SHP77 (cell line): Measurements from ENCODE around the gene TOX2.

ENCODE experiments used
- DNase-seq, 2 experiments: peaks; one replicate each; lab custom pipeline; 2025; lab: John Stamatoyannopoulos, UW

Gene TOX2

DNA sequence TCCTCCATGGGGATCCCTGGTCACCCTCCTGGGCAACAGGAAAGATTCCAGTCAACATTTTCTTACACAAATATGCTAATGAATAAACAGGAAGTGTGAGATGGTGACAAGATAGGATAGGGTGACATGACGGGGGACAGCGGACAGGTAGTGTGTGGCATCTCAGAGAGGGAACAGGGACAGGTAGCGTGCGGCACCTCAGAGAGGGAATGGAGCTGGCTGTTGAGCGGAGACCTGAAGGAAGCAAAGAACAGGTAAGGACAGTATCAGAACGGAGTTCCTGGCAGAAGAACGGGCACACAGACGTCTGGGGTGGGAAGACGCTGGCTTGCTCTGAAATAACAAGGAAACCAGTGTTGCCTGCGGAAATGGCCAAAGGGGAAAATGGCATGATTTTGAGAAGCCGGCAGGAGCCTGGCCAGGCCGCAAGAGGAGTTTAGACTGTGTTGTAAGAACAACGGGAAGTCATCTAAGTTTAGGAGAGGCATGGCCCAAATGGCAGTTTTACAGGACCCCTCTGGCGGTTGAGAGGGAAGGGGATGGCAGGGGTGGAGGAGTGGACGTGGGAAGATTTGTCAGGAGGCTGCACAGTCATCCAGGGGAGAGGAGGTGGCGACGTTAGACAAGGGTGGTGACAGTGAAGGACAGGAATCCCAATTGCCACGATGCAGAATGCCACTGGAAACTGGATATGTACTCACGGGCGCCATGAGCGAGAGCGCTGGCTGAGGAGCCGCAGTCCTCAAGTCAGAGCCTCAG is 160.7 kb downstream of the TOX2 start:
- DNase-seq, result no peak

GRCh38 chr20:44075950-44076232 is 161.2 kb downstream of the TOX2 start:
- DNase-seq, result no peak

GRCh38 chr20:44079291-44079690 is 164.6 kb downstream of the TOX2 start:
- DNase-seq, result no peak

GRCh38 chr20:44080064-44080463 is 165.4 kb downstream of the TOX2 start:
- DNase-seq, result no peak

DNA sequence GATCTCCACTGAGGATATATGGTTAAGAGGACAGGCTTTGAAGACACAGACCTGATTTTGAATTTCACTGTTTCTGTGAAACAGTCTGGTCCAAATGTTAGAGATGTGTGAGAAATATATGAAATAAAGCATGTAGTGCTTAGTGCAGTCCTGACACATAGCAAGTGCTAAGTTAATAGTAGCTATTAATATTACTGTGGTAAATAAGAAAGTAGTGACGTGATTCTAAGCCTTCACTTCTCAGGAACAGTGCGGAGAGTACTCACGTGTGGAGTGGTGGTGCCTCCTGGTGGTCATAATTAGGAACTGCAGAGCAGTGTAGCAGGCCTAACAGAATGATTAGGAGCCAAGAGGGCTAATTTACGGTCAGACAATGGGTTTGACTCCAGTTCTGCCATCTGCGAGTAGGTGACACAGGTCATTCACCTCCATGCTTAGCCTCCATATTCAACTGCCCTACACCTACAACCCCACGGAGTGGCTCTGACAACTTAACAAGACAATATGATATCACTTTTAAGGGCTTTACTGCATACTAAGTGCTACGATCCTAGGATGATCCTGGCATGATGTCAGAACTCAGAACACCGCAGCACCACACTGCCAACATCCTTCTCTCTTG is 166.1 kb downstream of the TOX2 start:
- peak; percentile 59 to 68 for DNase-seq

DNA sequence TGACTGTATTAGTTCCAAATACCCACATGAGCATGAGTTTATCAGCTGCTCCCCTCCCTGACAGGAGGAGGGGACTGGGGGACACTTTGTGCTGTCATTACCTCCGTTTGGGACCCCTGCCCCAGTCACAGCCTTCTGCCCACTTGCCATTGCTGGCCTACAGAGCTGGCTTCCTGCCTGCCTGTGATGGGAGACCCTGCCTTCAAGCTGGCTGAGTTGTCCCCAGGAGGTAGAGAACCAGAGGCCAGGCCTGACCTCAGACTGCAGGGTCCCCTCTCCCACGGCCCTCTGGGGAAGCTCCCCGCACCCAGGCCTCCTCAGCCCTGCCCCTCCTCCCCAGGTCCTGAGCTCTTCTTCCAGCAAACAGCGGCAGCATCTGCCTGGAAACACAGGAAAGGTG is 166.8 kb downstream of the TOX2 start:
- DNase-seq, result no peak

GRCh38 chr20:44081888-44082287 is 167.2 kb downstream of the TOX2 start:
- DNase-seq, result no peak

DNA sequence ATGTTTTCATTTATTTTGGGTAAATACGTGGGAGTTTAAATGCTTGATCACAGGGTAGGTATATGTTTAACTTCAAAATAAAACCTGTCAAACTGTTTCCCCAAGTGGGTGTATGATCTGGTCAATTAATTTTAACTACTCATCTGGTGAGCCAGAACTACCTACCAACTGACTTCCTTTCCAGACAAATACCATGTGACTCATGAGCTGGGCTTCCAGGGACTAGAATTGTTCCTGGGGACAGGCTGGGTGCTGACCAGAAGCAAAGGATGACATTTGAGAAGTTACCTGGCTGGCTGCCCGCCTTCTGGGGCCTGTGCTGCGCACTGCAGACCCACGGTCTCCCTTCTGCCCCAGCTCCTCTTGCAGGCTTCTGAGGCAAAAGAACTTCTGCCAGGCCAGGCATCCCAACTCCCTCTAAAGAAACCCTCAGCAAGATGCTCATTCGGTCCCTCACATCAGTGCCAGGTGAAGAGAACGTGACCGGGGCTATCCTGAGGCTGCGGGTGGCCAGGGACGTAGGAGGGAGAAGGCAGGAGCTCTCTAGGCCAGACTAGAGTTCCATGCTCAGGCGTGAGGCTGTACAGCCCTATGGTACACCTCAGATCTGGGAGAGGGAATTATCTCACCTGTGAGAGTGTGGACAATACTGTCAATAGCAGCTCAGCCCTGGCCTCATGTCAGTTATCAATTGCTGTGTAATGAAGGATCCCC is 168.7 kb downstream of the TOX2 start:
- DNase-seq, result peak; percentile 54 to 63

GRCh38 chr20:44084439-44084838 is 169.8 kb downstream of the TOX2 start:
- DNase-seq, result no peak

GRCh38 chr20:44084891-44085290 is 170.2 kb downstream of the TOX2 start:
- DNase-seq, result no peak

DNA sequence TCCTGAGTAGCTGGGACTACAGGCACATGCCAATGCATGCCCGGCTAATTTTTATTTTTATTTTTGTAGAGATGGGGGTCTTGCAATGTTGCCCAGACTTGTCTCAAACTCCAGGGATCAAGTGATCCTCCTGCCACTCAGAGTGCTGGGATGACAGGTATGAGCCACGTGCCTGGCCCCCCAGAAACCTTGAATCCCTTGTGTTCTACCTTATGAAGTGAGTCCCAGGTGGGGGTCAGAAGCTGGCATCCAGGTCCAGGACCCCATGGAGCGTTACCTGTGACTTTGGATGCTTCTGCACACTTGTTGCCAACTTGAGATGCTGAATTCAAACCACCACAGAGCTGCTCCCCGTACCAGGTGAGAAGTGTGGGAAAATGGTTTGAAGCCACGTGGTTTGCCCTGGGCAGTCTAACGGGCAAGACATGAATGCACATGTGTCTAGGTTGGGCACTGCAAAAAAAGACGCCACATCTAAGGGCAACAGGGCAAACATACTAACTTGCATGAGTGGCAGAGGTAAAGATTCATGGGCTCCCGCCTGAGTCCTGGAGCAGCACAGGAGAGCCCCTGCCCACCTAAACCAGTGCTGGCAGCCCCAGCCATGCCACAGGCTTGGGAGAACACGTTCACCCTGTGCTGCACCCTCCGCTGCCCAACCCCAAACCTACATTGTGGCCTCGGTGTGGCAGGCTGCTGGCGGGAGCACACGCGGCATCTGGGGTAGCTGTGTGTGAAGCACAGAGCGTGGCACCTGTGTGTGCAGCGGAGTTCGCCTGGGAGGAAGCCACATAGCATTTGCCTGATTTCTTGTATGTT is 171.2 kb downstream of the TOX2 start:
- DNase-seq, result no peak

- no peak for DNase-seq
Measured at GRCh38 chr20:44087051-44087856, 172.6 kb downstream of the TOX2 start.

- DNase-seq, result no peak
Measured at GRCh38 chr20:44087857-44088120, 173.1 kb downstream of the TOX2 start.

- peak; percentile 56 to 69 for DNase-seq
Measured at GRCh38 chr20:44089987-44090674, 175.5 kb downstream of the TOX2 start.

DNA sequence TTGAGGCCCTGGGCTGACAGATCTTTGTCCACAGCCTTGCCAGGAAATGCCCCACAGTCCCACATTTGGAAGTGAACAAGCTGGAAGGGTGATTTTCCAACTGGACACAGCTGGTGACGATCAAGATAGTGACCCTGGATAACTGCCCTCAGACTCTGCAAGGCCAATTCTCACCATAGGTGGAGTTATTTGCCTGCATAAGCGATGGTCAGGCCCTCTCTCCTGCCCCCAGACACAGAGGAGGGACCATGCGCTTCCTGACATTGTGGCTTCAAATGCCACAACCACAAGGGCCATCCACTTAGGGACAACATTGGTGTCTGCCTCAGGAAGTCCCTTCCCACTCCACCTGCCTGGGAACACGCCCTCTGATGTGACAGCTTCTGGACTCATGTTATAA is 176.4 kb downstream of the TOX2 start:
- DNase-seq, result no peak

GRCh38 chr20:44092551-44093248 is 178.0 kb downstream of the TOX2 start:
- DNase-seq, result peak; percentile 17 to 61

GRCh38 chr20:44093249-44093582 is 178.6 kb downstream of the TOX2 start:
- no peak for DNase-seq

DNA sequence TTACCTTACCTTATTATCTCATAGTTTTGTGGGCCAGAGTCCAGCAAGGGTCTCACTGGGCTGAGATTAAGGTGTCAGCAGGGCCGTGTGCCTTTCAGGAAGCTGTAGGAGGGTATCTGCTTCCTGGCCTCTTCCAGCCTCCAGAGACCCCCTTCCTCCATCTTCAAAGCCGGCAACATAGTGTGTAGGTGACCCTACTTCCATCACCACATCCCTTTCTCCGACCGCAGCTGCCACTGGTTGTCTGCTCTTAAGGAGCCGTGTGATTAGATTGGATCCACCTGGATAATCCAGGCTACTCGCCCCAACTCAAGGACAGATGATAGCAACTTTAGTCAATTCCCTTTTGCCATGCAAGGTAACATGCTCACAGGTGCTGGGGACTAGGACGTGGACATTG is 181.2 kb downstream of the TOX2 start:
- no peak for DNase-seq

DNA sequence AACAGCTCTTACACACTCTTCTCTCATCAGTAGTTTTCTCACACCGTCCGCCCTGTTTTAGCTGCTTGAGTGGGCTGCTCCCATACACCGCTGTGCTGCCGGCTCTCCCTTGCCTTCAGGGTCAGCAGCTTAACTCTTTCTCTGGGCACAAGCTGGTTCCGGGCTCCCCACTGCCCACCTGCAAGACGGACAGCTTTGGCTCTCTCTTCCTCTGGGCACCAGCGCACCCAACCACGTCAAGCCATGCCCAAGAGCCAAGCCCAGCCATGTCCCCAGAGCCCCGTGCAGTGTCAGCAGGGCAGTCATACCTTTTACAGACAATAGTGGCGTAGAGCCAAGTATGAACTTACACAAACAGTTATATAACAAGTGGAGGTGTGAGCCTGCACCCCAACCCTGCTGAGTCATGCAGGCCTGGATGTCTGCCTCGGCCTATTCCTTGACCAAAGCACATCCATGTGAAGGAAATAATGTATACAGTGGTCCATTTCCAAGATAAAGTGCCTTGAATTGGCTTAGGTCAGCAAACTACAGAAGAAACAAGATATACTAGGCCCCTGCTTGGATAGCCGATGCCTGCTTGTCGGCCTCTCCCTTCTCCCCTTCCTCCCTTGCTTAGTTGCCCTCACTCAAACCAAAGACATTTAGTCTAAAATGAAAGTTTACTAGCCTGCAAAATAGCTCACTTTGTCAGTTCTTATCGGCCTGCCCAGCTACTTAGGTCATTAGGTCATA is 183.0 kb downstream of the TOX2 start:
- DNase-seq, result no peak

DNA sequence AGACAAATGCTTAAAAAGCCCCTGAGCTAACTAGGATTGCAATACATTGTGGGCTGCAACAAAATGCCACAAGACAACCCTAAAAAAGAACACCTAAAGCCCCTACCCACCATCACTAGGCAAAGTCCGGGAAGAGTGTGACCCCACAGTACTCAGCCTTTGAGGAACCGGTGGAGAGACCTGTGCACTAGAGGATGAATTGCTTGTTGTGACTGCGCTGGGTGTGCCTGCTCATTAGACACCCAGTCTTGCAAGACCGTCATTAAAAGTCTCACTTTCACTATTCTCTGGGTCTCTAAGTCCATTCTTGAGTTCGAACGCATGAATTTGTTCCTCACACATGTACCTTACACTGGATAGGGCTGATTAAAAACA is 183.6 kb downstream of the TOX2 start:
- no peak for DNase-seq
